A204.1 (cell line): ENCODE measurements around the gene GDF3.
A peak's percentile ranks its signal among the peaks of the same experiment; 100 is the strongest.
"Not testable (repeated sequence)": the region's sequence is repeated elsewhere in the genome, so short reads cannot be mapped to it uniquely, and the experiment has no call there.

Experiments used
- FAIRE-seq: peaks from 2 replicates; lab custom pipeline; 2012; peaks lifted over from hg19 to GRCh38; lab: Jason Lieb, UNC

Gene GDF3

DNA sequence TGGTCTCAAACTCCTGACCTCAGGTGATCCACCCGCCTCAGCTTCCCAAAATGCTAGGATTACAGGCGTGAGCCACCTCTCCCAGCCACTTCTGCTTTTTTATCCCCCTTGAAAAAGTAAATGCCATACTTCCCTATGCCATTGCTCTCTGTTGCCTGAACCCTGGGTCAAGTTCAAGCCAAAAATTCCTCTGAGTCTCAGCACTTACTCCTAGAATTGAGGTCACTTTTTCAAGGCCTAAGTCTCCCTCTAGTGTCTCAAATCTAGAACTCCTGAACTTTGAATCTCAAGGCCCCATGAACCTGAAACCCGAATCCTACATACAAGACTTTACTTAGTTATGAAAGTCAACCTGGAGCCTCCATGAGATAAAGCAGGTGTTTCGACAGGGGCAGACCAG lies 28.4 kb downstream of the GDF3 start:
- FAIRE-seq, result peak; percentile 34

GRCh38 chr12:7666595-7666994 lies 29.0 kb downstream of the GDF3 start:
- FAIRE-seq, result no peak

- no peak for FAIRE-seq
These were observed 33.8 kb downstream of the GDF3 start for GRCh38 chr12:7661741-7662140.

GRCh38 chr12:7656121-7656520 lies 39.5 kb downstream of the GDF3 start:
- FAIRE-seq, result no peak

DNA sequence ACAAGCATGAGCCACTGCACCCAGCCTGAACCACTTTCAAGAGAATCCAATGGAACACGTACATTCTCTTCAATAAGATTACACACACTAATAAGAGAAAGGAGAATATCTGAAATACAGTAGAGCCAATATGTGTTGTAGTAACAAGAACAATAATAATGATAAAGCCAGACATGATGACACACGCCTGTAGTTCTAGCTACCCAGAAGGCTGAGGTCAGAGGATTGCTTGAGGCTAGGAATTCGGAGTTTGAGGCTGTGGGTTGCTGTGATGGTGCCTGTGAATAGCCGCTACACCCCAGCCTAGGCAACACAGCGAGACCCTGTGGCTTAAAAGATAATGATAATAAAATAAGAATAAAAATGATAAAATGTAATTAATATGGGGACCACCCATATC lies 45.5 kb downstream of the GDF3 start:
- no peak for FAIRE-seq

GRCh38 chr12:7647071-7647470 lies 48.5 kb downstream of the GDF3 start:
- no peak for FAIRE-seq

GRCh38 chr12:7646178-7646475 lies 49.4 kb downstream of the GDF3 start:
- no peak for FAIRE-seq

- FAIRE-seq, result peak; percentile 93
These were observed 50.0 kb downstream of the GDF3 start for GRCh38 chr12:7645395-7646177.

- FAIRE-seq, result no peak
These were observed 52.7 kb downstream of the GDF3 start for GRCh38 chr12:7642876-7643309.

GRCh38 chr12:7642287-7642686 lies 53.3 kb downstream of the GDF3 start:
- FAIRE-seq, result no peak

DNA sequence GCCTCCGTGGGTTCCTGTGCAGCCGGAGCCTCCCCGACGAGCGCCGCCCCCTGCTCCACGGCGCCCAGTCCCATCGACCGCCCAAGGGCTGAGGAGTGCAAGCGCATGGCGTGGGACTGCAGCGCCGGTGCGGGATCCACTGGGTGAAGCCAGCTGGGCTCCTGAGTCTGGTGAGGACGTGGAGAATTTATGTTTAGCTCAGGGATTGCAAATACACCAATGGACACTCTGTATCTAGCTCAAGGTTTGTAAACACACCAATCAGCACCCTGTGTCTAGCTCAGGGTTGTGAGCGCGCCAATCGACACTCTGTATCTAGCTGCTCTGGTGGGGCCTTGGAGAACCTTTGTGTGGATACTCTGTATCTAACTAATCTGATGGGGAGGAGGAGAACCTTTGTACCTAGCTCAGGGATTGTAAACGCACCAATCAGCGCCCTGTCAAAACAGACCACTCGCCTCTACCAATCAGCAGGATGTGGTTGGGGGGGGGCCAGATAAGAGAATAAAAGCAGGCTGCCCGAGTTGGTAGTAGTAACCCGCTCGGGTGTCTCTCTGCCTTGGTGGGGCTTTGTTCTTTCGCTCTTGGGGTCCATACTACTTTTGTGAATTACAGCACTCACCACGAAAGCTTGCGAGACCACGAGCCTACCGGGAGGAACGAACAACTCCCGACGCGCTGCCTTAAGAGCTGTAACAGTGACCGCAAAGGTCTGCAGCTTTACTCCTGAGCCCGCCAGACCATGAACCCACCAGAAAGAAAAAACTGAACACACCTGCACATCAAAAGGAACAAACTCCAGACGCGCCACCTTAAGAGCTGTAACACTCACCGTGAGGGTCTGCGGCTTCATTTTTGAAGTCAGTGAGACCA lies 55.2 kb downstream of the GDF3 start:
- not testable (repeated sequence) for FAIRE-seq
